Body of pancreas (tissue), 4 donors: ENCODE results near the gene MED13L.

ENCODE experiments used
- POLR2A ChIP-seq, 3 donors: fragments of 450-650 bp; IDR thresholded peaks; one replicate each; pipeline ENCODE4 v1.6.1; 2016; ENCODE audit warnings: antibody characterized with exemption in 3 of 3, mild to moderate bottlenecking in 2 of 3
- TF ChIP-seq, protein P1 (sequence below), 7 experiments: fragments of 450-650 bp in 4 of 7; fragments of 200-600 bp in 3 of 7; sonication (generic) in 3 of 7; IDR thresholded peaks; one replicate each; pipeline ENCODE4 v1.5.1; 2016 to 2019; ENCODE audit warnings: antibody characterized with exemption in 7 of 7

DNA sequence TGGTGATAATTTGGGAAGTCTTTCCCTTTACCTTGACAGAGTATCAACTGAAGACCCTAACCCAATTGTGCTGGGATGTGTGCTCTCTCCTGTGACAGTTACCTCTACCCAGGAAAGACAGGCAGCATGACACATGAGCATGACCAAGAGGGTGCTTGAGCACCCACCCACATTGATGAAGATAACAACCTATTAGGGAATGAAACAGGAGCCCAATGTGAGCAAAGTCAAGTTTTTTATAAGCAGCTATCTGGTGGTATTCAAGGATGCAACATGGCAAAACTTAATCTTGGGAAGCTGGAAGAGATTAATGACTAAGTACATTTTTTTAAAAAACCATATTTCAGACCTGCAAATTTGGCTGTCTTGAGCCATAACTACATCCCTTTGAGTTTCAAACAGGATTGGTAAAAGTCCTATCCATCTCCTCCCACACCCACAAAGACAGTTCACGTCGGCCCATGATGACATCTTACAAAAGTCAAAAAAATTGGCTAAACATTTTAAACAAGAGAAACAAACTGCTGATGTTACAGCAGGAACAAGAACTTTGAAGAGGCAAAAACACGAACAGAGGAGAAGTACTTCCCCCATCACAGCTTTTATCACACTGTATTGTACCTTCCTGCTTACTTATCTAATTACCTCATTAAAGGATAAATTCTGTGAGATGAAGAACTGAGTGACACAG is 60.3 kb downstream of the MED13L start:
- TF ChIP-seq, protein P1, sequence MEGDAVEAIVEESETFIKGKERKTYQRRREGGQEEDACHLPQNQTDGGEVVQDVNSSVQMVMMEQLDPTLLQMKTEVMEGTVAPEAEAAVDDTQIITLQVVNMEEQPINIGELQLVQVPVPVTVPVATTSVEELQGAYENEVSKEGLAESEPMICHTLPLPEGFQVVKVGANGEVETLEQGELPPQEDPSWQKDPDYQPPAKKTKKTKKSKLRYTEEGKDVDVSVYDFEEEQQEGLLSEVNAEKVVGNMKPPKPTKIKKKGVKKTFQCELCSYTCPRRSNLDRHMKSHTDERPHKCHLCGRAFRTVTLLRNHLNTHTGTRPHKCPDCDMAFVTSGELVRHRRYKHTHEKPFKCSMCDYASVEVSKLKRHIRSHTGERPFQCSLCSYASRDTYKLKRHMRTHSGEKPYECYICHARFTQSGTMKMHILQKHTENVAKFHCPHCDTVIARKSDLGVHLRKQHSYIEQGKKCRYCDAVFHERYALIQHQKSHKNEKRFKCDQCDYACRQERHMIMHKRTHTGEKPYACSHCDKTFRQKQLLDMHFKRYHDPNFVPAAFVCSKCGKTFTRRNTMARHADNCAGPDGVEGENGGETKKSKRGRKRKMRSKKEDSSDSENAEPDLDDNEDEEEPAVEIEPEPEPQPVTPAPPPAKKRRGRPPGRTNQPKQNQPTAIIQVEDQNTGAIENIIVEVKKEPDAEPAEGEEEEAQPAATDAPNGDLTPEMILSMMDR (IDR thresholded peaks at IDR 0.05), result no peak
- TF ChIP-seq POLR2A (IDR thresholded peaks at IDR 0.05), result no peak
